Measurements from ENCODE around the gene DPYD.

DPYD gene

GRCh38 chr1:97174039-97174704 lies 746.7 kb downstream of the DPYD start:
- peak; percentile 52 for DNase-seq

- no peak for DNase-seq
Measured at GRCh38 chr1:97170300-97170699, 750.5 kb downstream of the DPYD start.

- DNase-seq = no peak
Measured at GRCh38 chr1:97168056-97168455, 752.8 kb downstream of the DPYD start.

- DNase-seq = no peak
Measured at GRCh38 chr1:97167246-97167645, 753.6 kb downstream of the DPYD start.

- no peak for DNase-seq
Measured at GRCh38 chr1:97166626-97167025, 754.2 kb downstream of the DPYD start.

- no peak for DNase-seq
Measured at GRCh38 chr1:97164276-97164639, 756.6 kb downstream of the DPYD start.

GRCh38 chr1:97163591-97164275 lies 757.1 kb downstream of the DPYD start:
- no peak for DNase-seq

- DNase-seq = peak; percentile 7
Measured at GRCh38 chr1:97160818-97161217, 760.0 kb downstream of the DPYD start.

GRCh38 chr1:97159342-97159741 lies 761.5 kb downstream of the DPYD start:
- no peak for DNase-seq

- no peak for DNase-seq
Measured at GRCh38 chr1:97158691-97159096, 762.1 kb downstream of the DPYD start.

- no peak for DNase-seq
Measured at GRCh38 chr1:97157991-97158390, 762.8 kb downstream of the DPYD start.

GRCh38 chr1:97151651-97152050 lies 769.2 kb downstream of the DPYD start:
- DNase-seq = no peak

GRCh38 chr1:97145321-97145956 lies 775.4 kb downstream of the DPYD start:
- DNase-seq = no peak

GRCh38 chr1:97144527-97144926 lies 776.3 kb downstream of the DPYD start:
- no peak for DNase-seq

- DNase-seq = no peak
Measured at GRCh38 chr1:97143236-97143882, 777.5 kb downstream of the DPYD start.

GRCh38 chr1:97140611-97141010 lies 780.2 kb downstream of the DPYD start:
- no peak for DNase-seq

GRCh38 chr1:97139512-97139911 lies 781.3 kb downstream of the DPYD start:
- DNase-seq = no peak

GRCh38 chr1:97138515-97139032 lies 782.3 kb downstream of the DPYD start:
- no peak for DNase-seq

- no peak for DNase-seq
Measured at GRCh38 chr1:97137862-97138514, 782.8 kb downstream of the DPYD start.

GRCh38 chr1:97136996-97137395 lies 783.8 kb downstream of the DPYD start:
- no peak for DNase-seq

GRCh38 chr1:97135972-97136371 lies 784.9 kb downstream of the DPYD start:
- DNase-seq = no peak

GRCh38 chr1:97128426-97128825 lies 792.4 kb downstream of the DPYD start:
- DNase-seq = no peak
